Activated CD8-positive, alpha-beta memory T cell treated with anti-CD3 and anti-CD28 coated beads, Interleukin-2, amount 50 U/mL, for 4 hours (primary cell): ENCODE results near the gene MEGF6.

Source experiments
- DNase-seq: peaks from one replicate; pipeline ENCODE4 v3.0.0-alpha.2; 2020

Gene MEGF6

GRCh38 chr1:3453891-3454810 is 157.2 kb downstream of the MEGF6 start, which contains the start of gene ARHGEF16:
ARHGEF16 (plus strand) TSS chr1:3454665; CDS start chr1:3463085, 8,420 bp downstream.
- DNase-seq, result peak; percentile 29

DNA sequence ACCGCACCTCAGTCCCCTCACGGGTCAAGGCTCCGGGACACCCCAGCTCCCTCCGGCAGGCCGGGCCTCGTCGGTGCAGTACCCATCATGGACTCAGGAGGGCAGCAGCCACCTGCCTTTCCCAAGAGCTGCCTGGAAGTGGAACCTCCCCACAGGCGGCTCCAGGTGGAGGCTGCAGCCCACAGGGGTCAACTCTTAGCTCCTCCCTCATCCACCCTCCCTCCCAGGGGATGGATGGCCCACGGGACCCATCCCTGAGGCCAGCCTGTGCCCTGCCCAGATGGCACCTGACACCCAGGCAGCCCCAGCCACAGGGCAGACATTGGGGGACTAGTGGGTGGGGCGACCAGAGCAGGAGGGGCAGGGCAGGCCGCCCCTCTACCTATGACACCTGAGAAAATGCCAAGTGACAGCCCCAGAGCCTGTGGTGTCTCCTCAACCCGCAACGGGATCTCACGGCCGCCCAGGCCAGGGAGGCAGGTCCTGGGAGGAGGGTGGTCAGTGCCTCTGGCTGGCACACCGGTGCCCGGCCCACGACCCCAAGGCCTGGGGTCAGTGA is 158.0 kb downstream of the MEGF6 start:
- peak; percentile 75 for DNase-seq

GRCh38 chr1:3452866-3453175 is 158.5 kb downstream of the MEGF6 start:
- no peak for DNase-seq

DNA sequence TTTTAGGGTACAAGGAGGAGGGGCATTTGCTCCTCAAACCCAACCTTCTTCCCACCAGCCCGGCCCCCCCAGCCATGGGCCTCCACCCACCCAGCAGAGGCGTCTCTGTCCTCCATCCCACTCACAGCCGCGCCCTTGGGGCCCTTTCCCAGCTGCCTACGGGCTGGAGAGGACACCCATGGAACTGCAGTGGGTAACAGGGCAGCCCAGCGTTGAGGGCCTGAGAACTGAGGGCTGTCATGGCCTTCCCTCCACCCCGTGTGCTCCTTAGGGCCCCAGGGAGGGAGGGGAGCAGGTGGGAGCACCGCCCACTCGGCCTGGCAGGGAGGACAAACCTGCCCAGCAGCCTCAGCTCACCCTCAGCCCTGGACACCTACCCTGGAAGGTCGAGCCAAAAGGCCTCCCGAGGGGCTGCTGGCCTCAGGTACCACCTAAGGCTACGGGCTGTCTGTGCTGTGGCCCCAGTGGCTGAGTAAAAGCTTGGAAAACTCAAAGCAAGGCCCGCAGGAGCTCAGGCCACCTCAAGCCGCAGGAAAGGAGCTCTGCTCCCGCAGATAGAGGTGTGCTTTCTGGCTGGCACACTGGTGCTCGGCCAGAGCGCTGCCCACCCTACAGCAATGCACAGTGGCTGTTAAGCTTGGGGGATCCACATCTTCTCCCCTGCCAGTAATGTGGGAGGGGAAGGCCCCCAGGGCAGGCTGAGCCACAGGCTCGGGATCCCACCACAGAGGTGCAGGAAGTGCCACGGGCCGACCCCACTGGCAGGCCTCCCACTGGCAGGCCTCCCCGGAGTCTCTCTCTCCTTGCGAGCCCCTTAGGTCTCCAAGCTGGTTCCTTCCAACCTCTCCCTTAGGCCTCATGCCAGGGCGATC is 159.1 kb downstream of the MEGF6 start:
- DNase-seq, result no peak

- no peak for DNase-seq
Observed at GRCh38 chr1:3450983-3451382, 160.3 kb downstream of the MEGF6 start.

- DNase-seq, result no peak
Observed at GRCh38 chr1:3450202-3450863, 161.0 kb downstream of the MEGF6 start.

DNA sequence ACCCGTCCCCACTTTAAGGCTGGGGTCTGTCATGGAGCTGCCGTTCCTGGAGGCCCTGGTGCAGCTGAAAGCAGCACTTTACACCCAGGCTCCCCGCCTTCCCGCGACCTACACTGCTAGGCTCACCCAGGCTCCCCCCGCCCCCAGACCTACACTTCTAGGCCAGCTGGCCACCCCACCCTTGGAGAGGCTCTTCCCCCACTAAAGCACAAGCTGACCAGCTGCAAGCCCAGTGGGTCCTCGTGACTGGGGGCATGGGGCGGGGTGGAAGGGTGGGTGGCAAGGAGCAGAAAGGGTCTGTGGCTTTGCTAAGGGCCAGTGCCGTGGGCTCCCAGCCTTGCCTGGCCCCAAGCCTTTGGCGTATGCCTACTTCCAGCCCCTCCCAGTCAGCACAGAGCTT is 166.6 kb downstream of the MEGF6 start:
- DNase-seq, result no peak

DNA sequence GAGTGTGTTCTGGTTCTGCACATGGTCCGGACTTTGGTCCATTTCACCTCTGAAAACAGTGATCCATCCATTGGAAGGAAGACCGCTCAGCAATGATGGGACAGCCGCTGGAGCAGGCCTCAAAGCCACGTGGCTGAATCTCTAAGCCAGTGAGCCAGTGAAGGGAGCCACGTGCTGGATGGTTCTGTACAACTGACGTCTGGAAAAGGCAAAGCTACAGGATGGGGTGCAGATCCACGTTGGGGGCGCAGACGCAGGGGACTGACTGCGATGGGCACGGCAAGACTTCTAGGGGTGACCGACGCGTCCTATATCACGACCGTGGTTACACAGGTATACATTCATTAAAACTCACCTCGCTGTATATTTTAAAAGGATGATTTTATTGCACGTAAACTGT is 167.0 kb downstream of the MEGF6 start:
- DNase-seq, result no peak

- DNase-seq, result no peak
Observed at GRCh38 chr1:3443807-3444206, 167.5 kb downstream of the MEGF6 start.

- no peak for DNase-seq
Observed at GRCh38 chr1:3442901-3443300, 168.4 kb downstream of the MEGF6 start.

DNA sequence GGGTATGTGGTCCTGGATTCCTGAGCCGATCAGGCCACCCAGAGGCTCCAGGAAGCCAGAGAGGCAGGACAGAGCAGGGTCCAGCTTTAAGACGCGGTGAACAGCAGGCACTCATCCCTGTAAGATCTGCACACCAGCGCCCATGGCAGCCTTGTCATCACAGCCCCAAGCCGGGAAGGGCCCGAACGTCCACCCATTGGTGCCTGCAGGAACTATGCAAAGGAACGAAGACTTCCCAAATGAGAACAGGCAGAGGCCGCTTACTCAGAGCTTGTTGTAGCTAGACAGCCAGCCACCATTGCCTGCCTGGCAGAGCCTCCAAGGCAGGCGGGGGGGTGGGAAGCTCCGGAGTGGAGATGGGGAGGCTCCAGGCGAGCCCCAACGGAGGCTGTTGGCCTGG is 169.0 kb downstream of the MEGF6 start:
- no peak for DNase-seq

GRCh38 chr1:3441880-3442279 is 169.4 kb downstream of the MEGF6 start:
- no peak for DNase-seq

- DNase-seq, result no peak
Observed at GRCh38 chr1:3441410-3441847, 169.9 kb downstream of the MEGF6 start.

DNA sequence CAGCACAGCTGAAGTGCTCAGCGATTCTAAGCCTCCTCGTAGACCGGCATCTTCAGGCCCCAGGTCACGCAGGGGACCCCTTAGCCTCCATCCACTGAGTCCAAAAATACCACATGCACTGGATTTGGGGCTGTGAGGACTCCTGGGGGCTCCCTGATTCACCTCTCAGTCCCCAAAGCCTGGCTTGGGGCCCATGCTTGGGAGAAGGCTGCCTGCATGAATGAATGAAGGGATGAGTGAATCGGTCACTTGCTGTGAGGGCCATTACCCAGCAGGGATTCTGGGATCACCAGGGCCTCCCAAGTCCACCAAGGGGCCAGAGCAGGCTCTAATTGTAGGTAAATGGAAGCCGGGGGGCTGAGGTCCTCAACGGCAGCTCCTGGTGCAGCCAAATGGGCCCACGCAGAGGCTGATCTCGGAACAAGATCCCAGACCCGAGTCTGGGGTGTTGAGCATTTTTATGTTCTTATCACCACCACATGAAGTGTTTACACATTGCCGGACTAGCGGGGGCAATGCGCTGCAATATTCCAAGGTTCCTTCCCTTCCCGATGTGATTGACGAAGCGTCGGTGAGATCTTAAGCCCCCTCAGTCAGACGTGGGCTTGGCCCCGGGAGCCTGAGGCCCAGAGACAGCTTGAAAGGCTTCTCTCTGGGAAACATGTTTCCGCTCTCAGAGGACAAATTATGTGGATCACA is 170.4 kb downstream of the MEGF6 start:
- DNase-seq, result no peak

- no peak for DNase-seq
Observed at GRCh38 chr1:3440300-3440681, 171.0 kb downstream of the MEGF6 start.
